Activated T-cell treated with anti-CD3 and anti-CD28 coated beads, Interleukin-2, amount 50 U/mL, for 72 hours (primary cell): Measurements from ENCODE around the gene ATXN7L1. TPM values are rescaled to one million over a fixed set of nuclear protein-coding genes. Genes with fewer than 3 reads are reported as not detected.
"Not testable (repeated sequence)": the region's sequence is repeated elsewhere in the genome, so short reads cannot be mapped to it uniquely, and the experiment has no call there.

Experiments
- ATAC-seq, 2 donors: fragments of 150-1000 bp; cut with Tn5 transposase; replicated peaks in 1 of 2; 2 replicates each; pipeline ENCODE4 v1.10.0; 2021; ENCODE audit warnings: moderate library complexity in 2 of 2, mild to moderate bottlenecking in 1 of 2
- DNase-seq, 2 donors: peaks; one replicate each; pipeline ENCODE4 v3.0.0; 2021 to 2022; ENCODE audit warnings: mixed read lengths in 1 of 2
- H3K27ac Mint-ChIP-seq: one replicate; pipeline ENCODE4 v1.8.0; 2022; ENCODE audit warnings: mild to moderate bottlenecking, moderate library complexity, mixed read lengths
- H3K27me3 Mint-ChIP-seq: one replicate; pipeline ENCODE4 v1.8.0; 2022; ENCODE audit warnings: low read depth, mixed read lengths
- H3K36me3 Mint-ChIP-seq, 2 donors: one replicate each; pipeline ENCODE4 v1.8.0; 2022; ENCODE audit warnings: mixed read lengths in 2 of 2, mild to moderate bottlenecking in 1 of 2; ENCODE audit not compliant: insufficient read depth in 2 of 2
- H3K4me1 Mint-ChIP-seq: one replicate; pipeline ENCODE4 v1.8.0; 2022; ENCODE audit warnings: low read depth, mixed read lengths
- H3K4me3 Mint-ChIP-seq, 2 donors: one replicate each; pipeline ENCODE4 v1.8.0; 2022; ENCODE audit warnings: mild to moderate bottlenecking in 2 of 2, mixed read lengths in 2 of 2, moderate library complexity in 2 of 2
- H3K9me3 Mint-ChIP-seq, 2 donors: one replicate each; pipeline ENCODE4 v1.8.0; 2022; ENCODE audit warnings: mixed read lengths in 2 of 2
- total RNA-seq, 2 donors: library from RNA; stranded (reverse); gene quantifications; one replicate each; pipeline ENCODE4 v1.2.3, GENCODE V29; 2022

Gene ATXN7L1
- total RNA-seq, 2 donors from 2014 or later, result 11.6 to 12.5 TPM

- Mint-ChIP-seq H3K27ac (no peak overlapping the region), H3K4me3 (no peak overlapping the region), H3K4me1 (no peaks in the 10 kb centered on the region), H3K9me3 (no peaks in the 10 kb centered on the region), H3K36me3 (no peaks in the 10 kb centered on the region), H3K27me3 (peaks cover 21% of the 10 kb centered on the region)
- no peak for ATAC-seq
- no peak for DNase-seq
Observed at GRCh38 chr7:105599551-105599950, 276.8 kb downstream of the ATXN7L1 start.

- H3K36me3 Mint-ChIP-seq, ATAC-seq, H3K4me1 Mint-ChIP-seq, H3K4me3 Mint-ChIP-seq, H3K9me3 Mint-ChIP-seq, H3K27ac Mint-ChIP-seq, DNase-seq: not testable (repeated sequence)
- peaks cover 21% of the 10 kb centered on the region for H3K27me3 Mint-ChIP-seq
Observed at GRCh38 chr7:105599080-105599479, 277.3 kb downstream of the ATXN7L1 start.

DNA sequence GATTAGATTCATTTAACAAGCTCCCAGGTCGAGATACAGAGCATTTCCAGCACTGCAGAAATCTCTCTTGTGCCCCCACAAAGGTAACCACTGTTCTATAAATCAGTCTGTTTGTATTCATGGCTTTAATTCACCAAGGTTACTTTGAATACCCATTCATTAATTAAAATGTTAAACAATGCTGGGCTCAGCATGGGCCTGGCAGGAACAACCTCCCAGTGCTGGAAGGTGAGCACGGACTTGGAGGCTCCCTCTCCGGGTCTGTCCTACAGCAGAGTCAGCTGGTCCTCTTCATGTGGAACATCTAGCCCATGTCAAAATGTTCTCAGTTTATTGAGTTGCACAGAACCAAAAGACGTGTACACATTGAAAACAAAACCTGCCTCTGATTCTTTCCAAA is 279.5 kb downstream of the ATXN7L1 start:
- Mint-ChIP-seq H3K27ac (no peak overlapping the region), H3K27me3 (peaks cover 18% of the 10 kb centered on the region), H3K4me3 (no peak overlapping the region), H3K9me3 (no peaks in the 10 kb centered on the region), H3K36me3 (no peaks in the 10 kb centered on the region), H3K4me1 (no peaks in the 10 kb centered on the region)
- ATAC-seq, result no peak
- no peak for DNase-seq

- ATAC-seq, result no peak
- Mint-ChIP-seq H3K4me3 (no peak overlapping the region), H3K9me3 (no peaks in the 10 kb centered on the region), H3K36me3 (no peaks in the 10 kb centered on the region), H3K27ac (no peak overlapping the region), H3K27me3 (peaks cover 9% of the 10 kb centered on the region), H3K4me1 (peaks cover 6% of the 10 kb centered on the region)
- no peak for DNase-seq
Observed at GRCh38 chr7:105594034-105594433, 282.4 kb downstream of the ATXN7L1 start.

GRCh38 chr7:105591522-105591921 is 284.9 kb downstream of the ATXN7L1 start:
- Mint-ChIP-seq H3K4me3 (no peak overlapping the region), H3K4me1 (peaks cover 19% of the 10 kb centered on the region), H3K9me3 (no peaks in the 10 kb centered on the region), H3K27ac (no peak overlapping the region), H3K27me3 (peaks cover 2% of the 10 kb centered on the region), H3K36me3 (no peaks in the 10 kb centered on the region)
- no peak for ATAC-seq
- no peak for DNase-seq

- DNase-seq (no peak), ATAC-seq (no peak)
- Mint-ChIP-seq H3K27me3 (no peaks in the 10 kb centered on the region), H3K27ac (no peak overlapping the region), H3K4me3 (no peak overlapping the region), H3K9me3 (no peaks in the 10 kb centered on the region), H3K36me3 (no peaks in the 10 kb centered on the region), H3K4me1 (peaks cover 19% of the 10 kb centered on the region)
Observed at GRCh38 chr7:105590793-105591192, 285.6 kb downstream of the ATXN7L1 start.

GRCh38 chr7:105589356-105590077 is 286.9 kb downstream of the ATXN7L1 start:
- peak; percentile 60 to 62 for DNase-seq
- ATAC-seq, result peak; percentile 91 to 94
- H3K27ac Mint-ChIP-seq, result no peak overlapping the region
- peaks cover 19% of the 10 kb centered on the region for H3K4me1 Mint-ChIP-seq
- H3K4me3 Mint-ChIP-seq, result no peak overlapping the region
- H3K36me3 Mint-ChIP-seq, result peaks cover 1 to 2% of the 10 kb centered on the region in 2 donors
- no peaks in the 10 kb centered on the region for H3K27me3 Mint-ChIP-seq
- peaks cover 0 to 1% of the 10 kb centered on the region in 2 donors for H3K9me3 Mint-ChIP-seq

- Mint-ChIP-seq H3K27me3 (no peaks in the 10 kb centered on the region), H3K4me3 (no peak overlapping the region), H3K27ac (no peak overlapping the region), H3K9me3 (peaks cover 2 to 3% of the 10 kb centered on the region in 2 donors), H3K4me1 (peaks cover 19% of the 10 kb centered on the region), H3K36me3 (peaks cover 4% of the 10 kb centered on the region in 2 donors)
- ATAC-seq, result peak; percentile 56
- DNase-seq, result peak; percentile 9 to 21
Observed at GRCh38 chr7:105587909-105588635, 288.3 kb downstream of the ATXN7L1 start.

DNA sequence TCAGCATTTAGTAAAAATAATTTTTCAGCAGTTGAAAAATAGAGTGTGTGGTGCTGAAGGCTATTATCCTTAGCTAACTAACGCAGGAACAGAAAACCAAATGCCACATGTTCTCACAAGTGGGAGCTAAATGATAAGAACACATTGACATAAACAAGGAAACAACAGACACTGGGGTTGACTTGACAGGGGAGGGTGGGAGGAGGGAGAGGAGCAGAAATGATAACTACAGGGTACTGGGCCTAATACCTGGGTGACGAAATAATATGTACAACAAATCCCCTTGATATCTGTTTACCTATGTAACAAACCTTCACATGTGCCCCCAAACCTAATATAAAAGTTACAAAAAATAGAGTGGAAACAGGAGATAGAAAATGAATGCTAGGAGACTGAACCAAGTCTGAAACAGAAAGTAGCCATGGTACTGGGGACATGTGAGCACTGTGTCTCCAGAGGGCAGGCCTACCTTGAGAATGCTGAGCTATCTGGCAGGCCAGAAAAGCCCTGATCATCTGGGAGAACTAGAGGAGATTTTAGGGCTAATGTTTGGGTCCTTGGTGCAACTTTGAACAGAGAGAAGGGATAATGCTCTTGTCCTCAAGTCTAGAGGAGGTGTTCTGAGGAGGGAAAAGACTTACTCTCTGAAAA is 290.4 kb downstream of the ATXN7L1 start:
- H3K27ac Mint-ChIP-seq, result no peak overlapping the region
- H3K9me3 Mint-ChIP-seq, result peaks cover 2 to 3% of the 10 kb centered on the region in 2 donors

DNA sequence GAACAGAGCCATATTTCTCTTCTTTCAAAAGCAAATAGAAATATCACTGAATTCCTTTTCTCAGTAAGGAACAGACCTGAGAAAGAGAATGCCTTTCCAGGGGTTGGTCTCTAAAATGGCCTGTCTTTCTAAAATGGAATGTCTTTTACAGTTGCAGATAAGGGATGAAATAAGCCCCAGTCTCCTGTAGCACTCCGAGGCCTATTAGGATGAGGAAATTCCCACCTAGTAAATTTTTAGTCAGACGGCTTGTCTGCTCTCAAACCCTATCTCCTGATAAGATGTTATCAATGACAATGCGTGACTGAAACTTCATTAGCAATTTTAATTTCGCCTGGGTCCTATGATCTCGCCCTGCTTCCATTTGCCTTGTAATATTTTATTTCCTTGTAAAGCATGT is 292.2 kb downstream of the ATXN7L1 start:
- Mint-ChIP-seq H3K4me1 (peaks cover 28% of the 10 kb centered on the region), H3K9me3 (peaks cover 2 to 3% of the 10 kb centered on the region in 2 donors), H3K27me3 (peaks cover 4% of the 10 kb centered on the region), H3K27ac (no peak overlapping the region), H3K36me3 (peaks cover 4% of the 10 kb centered on the region in 2 donors), H3K4me3 (no peak overlapping the region)
- ATAC-seq, result no peak
- DNase-seq, result no peak

More for the DNA sequence above, 290.4 kb downstream of the ATXN7L1 start:
- Mint-ChIP-seq H3K4me3 (no peak overlapping the region), H3K4me1 (peaks cover 30% of the 10 kb centered on the region), H3K36me3 (peaks cover 4% of the 10 kb centered on the region in 2 donors), H3K27me3 (peaks cover 1% of the 10 kb centered on the region)
- DNase-seq (no peak), ATAC-seq (no peak)

DNA sequence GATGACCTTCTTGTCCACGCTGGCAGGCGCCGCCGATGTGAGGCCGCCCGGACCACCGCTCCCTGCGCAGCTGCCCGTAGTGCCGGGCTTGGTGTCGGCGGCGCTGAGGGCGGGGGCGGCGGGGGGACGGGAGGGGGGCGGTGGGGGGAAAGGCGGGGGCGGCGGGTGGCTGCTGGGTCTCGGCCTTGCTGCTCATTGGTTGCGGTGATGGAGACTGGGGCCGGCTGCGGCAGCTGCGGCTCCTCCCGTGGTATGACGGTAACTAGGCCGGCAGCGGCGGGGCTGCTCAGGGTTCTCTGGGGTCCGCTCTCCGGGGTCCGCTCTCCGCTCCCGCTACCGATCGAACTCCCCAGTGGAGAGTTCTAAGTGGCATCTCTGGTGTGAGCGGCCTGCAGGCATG is 293.3 kb downstream of the ATXN7L1 start:
- DNase-seq (no peak), ATAC-seq (no peak)
- peaks cover 2 to 3% of the 10 kb centered on the region in 2 donors for H3K9me3 Mint-ChIP-seq
- peaks cover 4% of the 10 kb centered on the region in 2 donors for H3K36me3 Mint-ChIP-seq
- no peak overlapping the region for H3K27ac Mint-ChIP-seq
- H3K4me1 Mint-ChIP-seq, result peaks cover 20% of the 10 kb centered on the region
- H3K4me3 Mint-ChIP-seq, result no peak overlapping the region
- peaks cover 4% of the 10 kb centered on the region for H3K27me3 Mint-ChIP-seq

- H3K4me3 Mint-ChIP-seq, result peak within 1 kb of the TSS; percentile 77 to 87
- H3K4me1 Mint-ChIP-seq, result peaks cover 14% of the 10 kb centered on the region
- peak; percentile 52 to 68 for DNase-seq
- no peak within 1 kb of the TSS for H3K27ac Mint-ChIP-seq
- H3K36me3 Mint-ChIP-seq, result peaks cover 4% of the 10 kb centered on the region in 2 donors
- H3K27me3 Mint-ChIP-seq, result peaks cover 4% of the 10 kb centered on the region
- peak; percentile 82 to 91 for ATAC-seq
- peaks cover 2 to 3% of the 10 kb centered on the region in 2 donors for H3K9me3 Mint-ChIP-seq
Observed at GRCh38 chr7:105581066-105581811, 295.2 kb downstream of the ATXN7L1 start, which contains the start of gene EFCAB10. TSS of gene EFCAB10 (minus strand) at chr7:105581493. CDS start at chr7:105581463, 30 bp downstream.
